Right ventricle myocardium inferior (tissue), 1 donor: ENCODE results near the gene ARMH4. TPM values are rescaled to one million over a fixed set of nuclear protein-coding genes. Genes with fewer than 3 reads are reported as not detected.

Experiments used
- ATAC-seq: fragments of 200-7000 bp; cut with Tn5 transposase; one replicate; pipeline ENCODE4 v1.9.1; 2020; ENCODE audit warnings: mild to moderate bottlenecking, moderate library complexity
- DNase-seq: peaks from one replicate; pipeline ENCODE4 v3.0.0; 2021; ENCODE audit errors: missing footprints
- intact Hi-C: fragments of 100-400 bp; cut with DNase I; formaldehyde crosslinking; loops from one replicate; pipeline ENCODE4 v1.11.0; 2022
- total RNA-seq: library from RNA; stranded (reverse); fragmentation: NEBNext Ultra II Directional; extraction: Animal tissue kit (Norgen Biotek cat#: 25700); gene quantifications from one replicate; pipeline ENCODE4 v1.2.1, GENCODE V29; 2021
- donor health status: DM: no; HTN: yes; CAD: no; lungs with severe emphysema.

ARMH4 gene
- total RNA-seq, 1 donor from 2014 or later, result 5.5 TPM

- ATAC-seq (no peak), DNase-seq (no peak)
- intact Hi-C loops, result no loop called here
Observed at GRCh38 chr14:58073516-58073915, 78.5 kb downstream of the ARMH4 start.

GRCh38 chr14:58072288-58073071 lies 79.5 kb downstream of the ARMH4 start:
- intact Hi-C loops, result loop anchor here (1.0 kb wide), 1 partner anchor 586 kb away; no protein-coding TSS in a partner anchor
- no peak for DNase-seq
- ATAC-seq, result peak; percentile 74

DNA sequence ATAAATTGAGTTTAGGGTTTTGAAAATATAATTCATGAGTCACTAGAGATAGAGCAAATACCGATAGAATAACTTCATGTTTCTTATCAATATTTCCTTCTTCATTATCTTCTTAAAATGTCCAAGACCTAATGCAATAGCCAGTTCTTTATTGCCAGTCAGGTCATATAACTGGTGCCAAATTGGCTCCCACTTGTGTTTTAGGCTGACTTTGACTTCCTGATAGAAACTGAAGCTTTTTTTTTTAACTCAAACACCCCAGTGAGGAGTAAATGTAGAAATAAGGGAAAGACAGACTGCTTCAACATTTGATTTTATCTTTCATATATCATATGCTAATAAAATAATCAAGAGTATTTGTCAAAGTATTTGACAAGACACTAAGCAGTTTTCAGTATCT lies 80.7 kb downstream of the ARMH4 start:
- DNase-seq, result no peak
- no peak for ATAC-seq
- intact Hi-C loops, result no loop called here

DNA sequence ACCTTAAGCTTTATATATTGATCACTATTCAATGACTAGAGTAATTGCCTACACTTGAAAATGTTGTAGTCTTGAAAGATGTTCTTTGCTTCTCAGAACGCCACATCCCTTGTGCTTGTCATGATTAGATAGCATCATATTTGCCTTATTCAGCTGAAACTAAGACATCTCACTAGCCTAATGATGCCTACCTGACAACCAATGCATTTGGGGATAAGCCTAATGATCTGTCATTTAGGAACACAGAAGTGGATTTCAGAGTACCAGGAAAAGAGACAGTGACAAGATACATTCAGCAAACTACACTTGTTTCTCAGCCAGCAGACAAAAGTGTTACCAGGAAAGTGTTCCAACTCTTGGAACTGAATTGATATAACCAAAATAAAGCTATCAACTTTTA lies 83.7 kb downstream of the ARMH4 start:
- DNase-seq, result no peak
- intact Hi-C loops, result no loop called here
- ATAC-seq, result no peak

- intact Hi-C loops, result no loop called here
- ATAC-seq (no peak), DNase-seq (no peak)
Observed at GRCh38 chr14:58066115-58066514, 85.9 kb downstream of the ARMH4 start.

GRCh38 chr14:58061581-58061980 lies 90.4 kb downstream of the ARMH4 start:
- DNase-seq, result no peak
- intact Hi-C loops, result no loop called here
- no peak for ATAC-seq

- ATAC-seq (no peak), DNase-seq (no peak)
- intact Hi-C loops, result no loop called here
Observed at GRCh38 chr14:58060898-58061297, 91.1 kb downstream of the ARMH4 start.

- intact Hi-C loops, result no loop called here
Observed at GRCh38 chr14:58060077-58060476, 91.9 kb downstream of the ARMH4 start.

DNA sequence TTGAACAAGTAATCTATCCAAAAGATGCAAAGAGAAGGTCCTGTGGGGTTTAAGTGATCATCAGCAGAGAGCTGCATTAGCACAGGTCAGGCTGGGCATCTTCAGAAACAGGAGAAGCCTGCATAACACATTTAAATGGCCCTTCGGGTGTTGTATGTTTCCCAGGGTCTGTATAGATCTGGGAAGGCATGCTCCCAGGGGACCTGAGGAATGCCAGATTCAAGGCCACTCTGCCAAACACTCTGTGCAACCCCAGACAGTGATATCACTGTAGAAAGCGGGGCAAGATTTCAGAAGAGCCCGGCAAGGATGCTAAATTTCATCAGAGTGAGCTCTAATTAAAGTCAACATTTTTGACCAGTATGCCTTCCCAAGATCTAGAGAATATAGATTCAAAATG lies 92.9 kb downstream of the ARMH4 start:
- no peak for DNase-seq
- intact Hi-C loops, result no loop called here
- ATAC-seq, result no peak

More at GRCh38 chr14:58060077-58060476, 91.9 kb downstream of the ARMH4 start:
- DNase-seq (no peak), ATAC-seq (no peak)

DNA sequence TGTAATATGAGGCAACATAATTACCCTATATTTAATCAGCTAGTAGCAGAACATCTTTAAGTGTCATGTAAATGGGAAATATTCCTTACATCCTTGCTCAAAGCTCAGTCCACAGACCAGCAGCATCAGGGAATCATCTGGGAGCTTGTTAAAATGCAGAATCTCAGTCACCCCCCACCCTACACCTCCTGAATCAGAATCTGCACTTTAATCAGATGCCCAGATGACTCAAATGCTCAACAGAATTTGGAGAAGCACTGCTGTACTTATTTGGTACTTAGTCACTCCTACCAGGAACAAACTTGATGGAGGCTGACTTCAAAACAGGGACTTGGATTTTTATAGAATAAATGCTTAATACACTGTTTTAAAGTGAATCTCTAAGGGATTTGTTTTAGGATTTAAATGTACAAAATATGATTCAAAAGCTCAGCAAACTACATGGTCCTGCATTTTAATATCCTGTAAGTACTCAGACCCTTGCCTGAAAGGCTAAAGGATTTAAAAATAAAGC lies 96.5 kb downstream of the ARMH4 start:
- intact Hi-C loops, result no loop called here
- ATAC-seq (no peak), DNase-seq (no peak)

- DNase-seq (no peak), ATAC-seq (no peak)
- intact Hi-C loops, result loop anchor here (5.0 kb wide), 1 partner anchor 562 kb away; the partner anchor contains the start of gene CCDC198
Observed at GRCh38 chr14:58054100-58054499, 97.9 kb downstream of the ARMH4 start.

DNA sequence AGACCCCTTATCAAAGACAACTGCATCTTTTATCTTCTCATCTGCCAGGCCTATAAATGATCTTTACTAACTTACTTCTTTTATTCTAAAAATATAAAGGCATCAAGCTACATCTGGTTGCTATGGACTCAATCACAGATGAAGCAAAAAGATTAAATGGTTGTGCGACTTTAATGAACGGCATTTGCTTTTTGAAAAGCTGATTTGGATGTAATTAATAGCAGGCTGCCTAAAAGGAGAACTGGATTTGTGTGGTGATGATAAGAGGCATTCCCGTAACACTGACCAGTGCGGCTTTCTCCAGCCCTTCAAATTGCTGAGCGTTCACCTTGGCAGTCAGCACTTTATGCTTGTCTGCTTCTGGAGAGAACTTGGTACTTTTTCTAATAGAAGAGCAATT lies 103.8 kb downstream of the ARMH4 start:
- DNase-seq (no peak), ATAC-seq (no peak)
- intact Hi-C loops, result no loop called here

- ATAC-seq, result no peak
- intact Hi-C loops, result no loop called here
- no peak for DNase-seq
Observed at GRCh38 chr14:58027904-58028303, 124.1 kb downstream of the ARMH4 start.

GRCh38 chr14:58026967-58027366 lies 125.0 kb downstream of the ARMH4 start:
- intact Hi-C loops, result no loop called here
- no peak for DNase-seq
- no peak for ATAC-seq

- no peak for DNase-seq
- no peak for ATAC-seq
- intact Hi-C loops, result no loop called here
Observed at GRCh38 chr14:58026219-58026618, 125.8 kb downstream of the ARMH4 start.

- no peak for ATAC-seq
- no peak for DNase-seq
- intact Hi-C loops, result no loop called here
Observed at GRCh38 chr14:58014778-58015177, 137.2 kb downstream of the ARMH4 start.

- no peak for ATAC-seq
- DNase-seq, result no peak
- intact Hi-C loops, result no loop called here
Observed at GRCh38 chr14:58002618-58003017, 149.4 kb downstream of the ARMH4 start.

DNA sequence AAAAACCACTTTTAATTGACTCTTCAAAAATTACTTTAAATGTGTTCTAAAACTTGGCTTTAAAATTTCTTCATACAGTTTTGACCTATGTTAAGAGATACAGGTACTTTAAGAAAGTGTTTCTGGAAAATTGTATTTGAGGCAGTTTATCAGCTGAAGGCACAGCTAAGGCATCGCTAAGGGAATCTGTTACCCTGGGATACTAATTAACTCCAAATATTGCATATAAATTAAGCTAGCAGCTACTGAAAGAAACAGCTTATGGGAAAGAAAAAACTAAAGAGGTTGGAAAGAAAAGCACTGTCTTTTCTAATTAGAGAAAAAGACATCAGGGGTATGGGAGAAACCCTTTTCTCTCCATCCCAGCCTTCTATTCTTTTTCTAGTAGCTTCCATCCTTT lies 152.0 kb downstream of the ARMH4 start:
- intact Hi-C loops, result no loop called here
- ATAC-seq (no peak), DNase-seq (no peak)

DNA sequence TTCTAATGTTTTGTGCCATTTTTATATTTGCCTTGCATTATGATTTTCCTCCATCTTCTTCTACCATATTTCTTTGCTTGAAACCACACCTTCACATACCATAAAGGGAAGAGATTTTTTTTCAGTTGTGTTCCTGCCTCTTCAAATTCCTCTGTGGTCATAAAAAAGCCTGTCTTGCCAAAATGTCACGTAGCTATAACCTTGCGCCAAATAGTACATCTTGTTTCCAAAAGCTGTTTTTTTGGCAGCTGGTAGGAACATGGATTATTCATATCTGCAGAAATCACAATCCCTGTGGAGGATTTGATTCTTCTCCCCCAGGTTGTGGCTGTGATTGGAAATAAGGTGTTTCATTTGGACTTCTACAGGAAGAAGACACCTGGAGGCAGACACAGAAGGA lies 152.5 kb downstream of the ARMH4 start:
- intact Hi-C loops, result no loop called here
- no peak for DNase-seq
- ATAC-seq, result no peak

GRCh38 chr14:57998766-57999165 lies 153.2 kb downstream of the ARMH4 start:
- DNase-seq, result no peak
- no peak for ATAC-seq
- intact Hi-C loops, result no loop called here

DNA sequence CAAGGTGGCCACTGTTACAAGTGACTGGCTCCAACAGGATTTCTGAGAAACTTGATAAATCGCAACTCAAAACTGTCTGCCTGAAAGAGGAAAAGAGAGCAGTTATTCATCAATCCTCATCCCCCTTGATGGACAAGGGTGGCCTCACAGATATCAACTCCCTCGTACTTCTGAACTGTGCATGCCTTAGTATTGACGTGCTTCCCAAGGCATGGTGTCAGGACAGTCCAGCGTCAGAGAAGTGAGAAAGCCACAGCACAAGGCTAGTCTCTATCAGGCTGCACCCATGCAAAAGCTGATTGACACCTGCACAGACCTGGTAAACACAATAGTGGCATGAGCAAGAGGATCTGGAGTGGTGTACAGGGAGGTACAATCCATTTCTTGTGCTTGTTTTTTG lies 160.7 kb downstream of the ARMH4 start:
- ATAC-seq (no peak), DNase-seq (no peak)
- intact Hi-C loops, result no loop called here
